IMR-90 (cell line): ENCODE measurements around the gene PDLIM5. TPM values are rescaled to one million over a fixed set of nuclear protein-coding genes. Genes with fewer than 3 reads are reported as not detected.

Source experiments
- ATAC-seq: fragments of 200-7000 bp; cut with Tn5 transposase; 2 replicates; pipeline ENCODE4 v1.9.1; 2020; ENCODE audit warnings: low read depth, mild to moderate bottlenecking, moderate library complexity
- BruUV-seq: library from RNA; stranded (reverse); fragments of 400-500 nt; replicated peaks from 2 replicates; lab custom pipeline; 2021; lab: Mats Ljungman, UMichigan
- CTCF ChIA-PET: fragments of 300-600 bp; formaldehyde crosslinking; extraction: SDS; loops from one replicate; lab custom pipeline; 2021; ENCODE audit warnings: antibody characterized with exemption; lab: Yijun Ruan, JAX
- POLR2A ChIA-PET: fragments of 300-600 bp; sonication (Branson Sonifier 250); formaldehyde crosslinking; loops from one replicate; lab custom pipeline; 2022; ENCODE audit warnings: antibody characterized with exemption; ENCODE audit not compliant: unreplicated experiment; lab: Charles Lee
- DNase-seq: peaks from one replicate; pipeline ENCODE4 v3.0.0; 2013
- H2AFZ ChIP-seq: replicated peaks from 2 replicates; pipeline ENCODE3; 2013; ENCODE audit warnings: low read length, mild to moderate bottlenecking; ENCODE audit not compliant: poor library complexity
- H2AK5ac ChIP-seq: 2 replicates; pipeline ENCODE4 v1.6.1; 2013; ENCODE audit warnings: low read depth, low read length, inconsistent platforms
- H2AK9ac ChIP-seq: replicated peaks from 2 replicates; pipeline ENCODE3; 2013; ENCODE audit warnings: mild to moderate bottlenecking, low read depth, low read length, moderate library complexity; ENCODE audit not compliant: poor library complexity
- H2BK120ac ChIP-seq: 2 replicates; pipeline ENCODE4 v1.6.1; 2013; ENCODE audit warnings: low read depth, low read length, inconsistent platforms
- H2BK15ac ChIP-seq: 3 replicates; pipeline ENCODE4 v1.6.1; 2013; ENCODE audit warnings: low read depth, low read length, inconsistent platforms
- H2BK20ac ChIP-seq: 2 replicates; pipeline ENCODE4 v1.6.1; 2013; ENCODE audit warnings: low read depth, mild to moderate bottlenecking, inconsistent platforms, low read length, moderate library complexity
- H2BK5ac ChIP-seq: 2 replicates; pipeline ENCODE4 v1.6.1; 2013; ENCODE audit warnings: mild to moderate bottlenecking, low read depth, low read length, inconsistent platforms; ENCODE audit not compliant: poor library complexity, severe bottlenecking
- H3K14ac ChIP-seq: replicated peaks from 2 replicates; pipeline ENCODE4 v1.6.1; 2013; ENCODE audit warnings: low read depth, low read length, inconsistent platforms
- H3K18ac ChIP-seq: 2 replicates; pipeline ENCODE4 v1.6.1; 2013; ENCODE audit warnings: low read depth, low read length, control low read depth
- H3K23ac ChIP-seq: 2 replicates; pipeline ENCODE4 v1.6.1; 2013; ENCODE audit warnings: low read depth, low read length, inconsistent platforms
- H3K27ac ChIP-seq: 2 replicates; pipeline ENCODE4 v1.5.1; 2013; ENCODE audit warnings: mild to moderate bottlenecking, control low read depth, low read length; ENCODE audit not compliant: insufficient read depth
- H3K27me3 ChIP-seq: 2 replicates; pipeline ENCODE4 v1.6.1; 2013; ENCODE audit warnings: low read length; ENCODE audit not compliant: control insufficient read depth, insufficient read depth
- H3K36me3 ChIP-seq: 2 replicates; pipeline ENCODE4 v1.6.1; 2013; ENCODE audit warnings: low read length, mixed read lengths; ENCODE audit not compliant: control insufficient read depth, insufficient read depth
- H3K4ac ChIP-seq: 2 replicates; pipeline ENCODE4 v1.6.1; 2013; ENCODE audit warnings: low read depth, low read length, inconsistent platforms
- H3K4me1 ChIP-seq: 2 replicates; pipeline ENCODE4 v1.6.1; 2013; ENCODE audit warnings: low read length, mixed read lengths; ENCODE audit not compliant: control insufficient read depth, insufficient read depth
- H3K4me2 ChIP-seq: 2 replicates; pipeline ENCODE4 v1.6.1; 2013; ENCODE audit warnings: low read depth, mild to moderate bottlenecking, control low read depth, low read length, moderate library complexity
- H3K4me3 ChIP-seq: 2 replicates; pipeline ENCODE4 v1.5.1; 2013; ENCODE audit warnings: low read depth, mild to moderate bottlenecking, control low read depth, low read length, moderate library complexity; ENCODE audit not compliant: insufficient read depth
- H3K56ac ChIP-seq: 2 replicates; pipeline ENCODE4 v1.6.1; 2013; ENCODE audit warnings: low read length, inconsistent platforms; ENCODE audit not compliant: insufficient read depth; ENCODE audit errors: extremely low read depth
- H3K79me1 ChIP-seq, 2 experiments: 2 replicates each; pipeline ENCODE4 v1.6.1; 2013; ENCODE audit warnings: low read length in 2 of 2, inconsistent platforms in 1 of 2, low read depth in 1 of 2
- H3K9ac ChIP-seq: 2 replicates; pipeline ENCODE4 v1.6.1; 2013; ENCODE audit warnings: low read depth, low read length, control low read depth
- H3K9me1 ChIP-seq: 2 replicates; pipeline ENCODE4 v1.6.1; 2013; ENCODE audit warnings: low read length, inconsistent platforms; ENCODE audit not compliant: insufficient read depth
- H3K9me3 ChIP-seq: 2 replicates; pipeline ENCODE4 v1.6.1; 2013; ENCODE audit warnings: low read length; ENCODE audit not compliant: control insufficient read depth, insufficient read depth
- H4K20me1 ChIP-seq: 2 replicates; pipeline ENCODE4 v1.6.1; 2013; ENCODE audit warnings: low read length, inconsistent platforms; ENCODE audit not compliant: insufficient read depth
- H4K5ac ChIP-seq: 2 replicates; pipeline ENCODE4 v1.6.1; 2013; ENCODE audit warnings: mild to moderate bottlenecking, low read depth, low read length, control low read depth
- H4K8ac ChIP-seq, 2 experiments: 2 replicates each; pipeline ENCODE4 v1.6.1; 2013; ENCODE audit warnings: low read depth in 2 of 2, low read length in 2 of 2, control low read depth in 1 of 2, inconsistent platforms in 1 of 2
- H4K91ac ChIP-seq: 2 replicates; pipeline ENCODE4 v1.6.1; 2013; ENCODE audit warnings: low read depth, low read length, inconsistent platforms; ENCODE audit not compliant: insufficient read depth
- BHLHE40 ChIP-seq: fragments of 150-350 bp; IDR thresholded peaks from 2 replicates; pipeline ENCODE4 v1.6.1; 2016; ENCODE audit warnings: mild to moderate bottlenecking, low read depth, low read length
- CEBPB ChIP-seq: IDR thresholded peaks from 2 replicates; pipeline ENCODE4 v1.6.1; 2012; ENCODE audit warnings: low read depth, low read length, improper control_type of control experiment
- CHD1 ChIP-seq: IDR thresholded peaks from 2 replicates; pipeline ENCODE4 v1.6.1; 2012; ENCODE audit warnings: low read depth, low read length, improper control_type of control experiment
- ELK1 ChIP-seq: fragments of 150-350 bp; IDR thresholded peaks from 2 replicates; pipeline ENCODE4 v1.6.1; 2016; ENCODE audit warnings: low read depth, mild to moderate bottlenecking, low read length, moderate library complexity, borderline replicate concordance
- FOS ChIP-seq: fragments of 150-350 bp; IDR thresholded peaks from 2 replicates; pipeline ENCODE4 v1.6.1; 2016; ENCODE audit warnings: low read depth, low read length
- MAFK ChIP-seq: IDR thresholded peaks from 2 replicates; pipeline ENCODE4 v1.6.1; 2012; ENCODE audit warnings: low read depth, low read length, improper control_type of control experiment
- MAZ ChIP-seq: IDR thresholded peaks from 2 replicates; pipeline ENCODE4 v1.6.1; 2012; ENCODE audit warnings: low read depth, mild to moderate bottlenecking, low read length, improper control_type of control experiment, moderate library complexity, borderline replicate concordance
- MXI1 ChIP-seq: IDR thresholded peaks from 2 replicates; pipeline ENCODE4 v1.6.1; 2012; ENCODE audit warnings: low read depth, mild to moderate bottlenecking, low read length, moderate library complexity, borderline replicate concordance
- NFE2L2 ChIP-seq: fragments of 150-350 bp; IDR thresholded peaks from 2 replicates; pipeline ENCODE4 v1.6.1; 2016; ENCODE audit warnings: low read depth, mild to moderate bottlenecking, low read length
- POLR2A ChIP-seq: IDR thresholded peaks from 2 replicates; pipeline ENCODE4 v1.6.1; 2012; ENCODE audit warnings: mild to moderate bottlenecking, low read depth, low read length
- RAD21 ChIP-seq: IDR thresholded peaks from 2 replicates; pipeline ENCODE4 v1.6.1; 2012; ENCODE audit warnings: low read length, improper control_type of control experiment
- RCOR1 ChIP-seq: IDR thresholded peaks from 2 replicates; pipeline ENCODE4 v1.6.1; 2012; ENCODE audit warnings: mild to moderate bottlenecking, low read length, improper control_type of control experiment; ENCODE audit not compliant: insufficient replicate concordance
- RFX5 ChIP-seq: IDR thresholded peaks from 2 replicates; pipeline ENCODE4 v1.8.0; 2012; ENCODE audit warnings: low read depth, mild to moderate bottlenecking, low read length, moderate library complexity
- SMC3 ChIP-seq: fragments of 150-350 bp; IDR thresholded peaks from 2 replicates; pipeline ENCODE4 v1.6.1; 2016; ENCODE audit warnings: low read depth, mild to moderate bottlenecking, antibody characterized with exemption, low read length, moderate library complexity
- WGBS, 2 experiments: methylation state at CpG; one replicate each; pipeline versions ENCODE4 v1.1.5 to v1.1.7; 2013; ENCODE audit warnings: missing lambda C conversion rate in 2 of 2; ENCODE audit not compliant: insufficient read length in 1 of 2; ENCODE audit errors: extremely low coverage in 2 of 2; 5-methylcytosine and 5-hydroxymethylcytosine counted together
- dilution Hi-C: fragments of 300-500 bp; cut with HindIII; formaldehyde crosslinking; loops from one replicate; pipeline ENCODE4 v1.14.3; 2018; ENCODE audit warnings: low sequenced_read_pairs; ENCODE audit not compliant: unreplicated experiment
- in situ Hi-C: fragments of 300-500 bp; cut with MboI; formaldehyde crosslinking; loops from 3 replicates; pipeline ENCODE4 v1.14.3; 2019; ENCODE audit warnings: low sequenced_read_pairs, inconsistent platforms, mixed read lengths
- intact Hi-C: fragments of 100-400 bp; cut with micrococcal nuclease; formaldehyde crosslinking; loops from 2 replicates; pipeline ENCODE4 v1.10.0; 2022
- polyA plus RNA-seq, 3 experiments: library from polyadenylated mRNA; depleted of rRNA; stranded (reverse); fragments of >200 nt; gene quantifications; 2 replicates each; pipeline ENCODE4 v1.2.3, GENCODE V29; 2012; ENCODE audit warnings: low replicate concordance in 1 of 3
- total RNA-seq: library from RNA; depleted of rRNA; stranded (reverse); fragments of >200 nt; gene quantifications from 2 replicates; pipeline ENCODE4 v1.2.3, GENCODE V29; 2012
- TF ChIP-seq, protein P1 (sequence below): fragments of 150-350 bp; IDR thresholded peaks from 2 replicates; pipeline ENCODE4 v1.6.1; 2017; ENCODE audit warnings: mild to moderate bottlenecking, antibody characterized with exemption, low read length, low read depth
- TF ChIP-seq, protein P2 (sequence below): conservative IDR thresholded peaks from 2 replicates; pipeline ENCODE4 v1.5.1; 2012; ENCODE audit warnings: mild to moderate bottlenecking, low read depth, low read length, improper control_type of control experiment

The PDLIM5 gene
- total and polyA plus RNA-seq, 2 of the 4 experiments (the other 2 are of a cell fraction): 96.5 to 188 TPM

DNA sequence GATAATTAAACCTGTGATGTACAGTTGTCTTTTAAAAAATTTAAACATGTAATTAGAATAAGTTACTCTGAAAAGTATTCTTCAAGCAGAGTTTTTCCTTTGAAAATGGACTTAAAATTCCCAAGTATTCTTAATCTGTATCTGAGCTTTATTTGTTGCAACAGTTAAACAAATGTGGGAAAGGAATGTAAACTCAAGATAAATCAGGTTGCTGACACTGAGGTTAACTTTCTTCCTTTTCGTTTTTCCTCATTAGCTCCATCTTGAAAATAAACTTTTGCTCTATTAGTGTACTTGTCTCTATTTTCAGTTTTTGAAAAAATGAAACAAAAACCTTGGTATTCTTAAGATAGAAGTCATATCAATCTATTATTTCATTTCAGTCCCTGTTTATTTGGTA is 161.5 kb downstream of the PDLIM5 start:
- Histone ChIP-seq H3K18ac (no peak overlapping the region), H3K79me1 (peaks cover 13 to 14% of the 10 kb centered on the region in 2 experiments), H2BK120ac (no peak overlapping the region), H3K14ac (no peak overlapping the region), H3K9me3 (no peaks in the 10 kb centered on the region), H4K8ac (no peak overlapping the region), H2BK20ac (no peak overlapping the region), H3K23ac (no peak overlapping the region), H3K27me3 (no peaks in the 10 kb centered on the region), H3K4ac (no peak overlapping the region), H3K56ac (no peak overlapping the region), H2AK9ac (no peak overlapping the region), H2AFZ (no peak overlapping the region), H4K20me1 (peaks cover 8% of the 10 kb centered on the region; the same call in 1 of the 2 replicates), H4K5ac (no peak overlapping the region), H3K4me3 (no peak overlapping the region), H2BK15ac (no peak overlapping the region), H3K9ac (no peak overlapping the region), H3K4me2 (no peak overlapping the region; the same call in none of the 2 replicates), H3K27ac (no peak overlapping the region), H3K36me3 (peaks cover 1% of the 10 kb centered on the region; the same call in 1 of the 2 replicates), H3K4me1 (peaks cover 2% of the 10 kb centered on the region), H2AK5ac (no peak overlapping the region), H4K91ac (no peak overlapping the region), H2BK5ac (no peak overlapping the region), H3K9me1 (peaks cover 10% of the 10 kb centered on the region)
- intact Hi-C loops: no loop called here
- dilution Hi-C loops: no loop called here
- POLR2A ChIA-PET: no interaction called here
- ATAC-seq (peak; percentile 42), DNase-seq (peak; percentile 14)
- no CpG with 5 or more reads among the region's 1 CpG for WGBS, 2 experiments
- CTCF ChIA-PET: interaction anchor here (1.4 kb wide), 1 partner anchor 206 kb away, joined by 3 read pairs; no protein-coding TSS in a partner anchor
- no TSS peak for BruUV-seq
- in situ Hi-C loops: no loop called here
- TF ChIP-seq CEBPB: no peak
- TF ChIP-seq MXI1: no peak
- TF ChIP-seq, protein P1, sequence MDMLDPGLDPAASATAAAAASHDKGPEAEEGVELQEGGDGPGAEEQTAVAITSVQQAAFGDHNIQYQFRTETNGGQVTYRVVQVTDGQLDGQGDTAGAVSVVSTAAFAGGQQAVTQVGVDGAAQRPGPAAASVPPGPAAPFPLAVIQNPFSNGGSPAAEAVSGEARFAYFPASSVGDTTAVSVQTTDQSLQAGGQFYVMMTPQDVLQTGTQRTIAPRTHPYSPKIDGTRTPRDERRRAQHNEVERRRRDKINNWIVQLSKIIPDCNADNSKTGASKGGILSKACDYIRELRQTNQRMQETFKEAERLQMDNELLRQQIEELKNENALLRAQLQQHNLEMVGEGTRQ: no peak
- no peak for TF ChIP-seq RAD21
- no peak for TF ChIP-seq BHLHE40
- TF ChIP-seq RFX5: no peak
- no peak for TF ChIP-seq FOS
- no peak for TF ChIP-seq MAFK
- TF ChIP-seq RCOR1: no peak
- TF ChIP-seq, protein P2, sequence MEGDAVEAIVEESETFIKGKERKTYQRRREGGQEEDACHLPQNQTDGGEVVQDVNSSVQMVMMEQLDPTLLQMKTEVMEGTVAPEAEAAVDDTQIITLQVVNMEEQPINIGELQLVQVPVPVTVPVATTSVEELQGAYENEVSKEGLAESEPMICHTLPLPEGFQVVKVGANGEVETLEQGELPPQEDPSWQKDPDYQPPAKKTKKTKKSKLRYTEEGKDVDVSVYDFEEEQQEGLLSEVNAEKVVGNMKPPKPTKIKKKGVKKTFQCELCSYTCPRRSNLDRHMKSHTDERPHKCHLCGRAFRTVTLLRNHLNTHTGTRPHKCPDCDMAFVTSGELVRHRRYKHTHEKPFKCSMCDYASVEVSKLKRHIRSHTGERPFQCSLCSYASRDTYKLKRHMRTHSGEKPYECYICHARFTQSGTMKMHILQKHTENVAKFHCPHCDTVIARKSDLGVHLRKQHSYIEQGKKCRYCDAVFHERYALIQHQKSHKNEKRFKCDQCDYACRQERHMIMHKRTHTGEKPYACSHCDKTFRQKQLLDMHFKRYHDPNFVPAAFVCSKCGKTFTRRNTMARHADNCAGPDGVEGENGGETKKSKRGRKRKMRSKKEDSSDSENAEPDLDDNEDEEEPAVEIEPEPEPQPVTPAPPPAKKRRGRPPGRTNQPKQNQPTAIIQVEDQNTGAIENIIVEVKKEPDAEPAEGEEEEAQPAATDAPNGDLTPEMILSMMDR: no peak
- no peak for TF ChIP-seq CHD1
- no peak for TF ChIP-seq POLR2A
- TF ChIP-seq NFE2L2: no peak
- TF ChIP-seq MAZ: no peak
- TF ChIP-seq SMC3: no peak
- no peak for TF ChIP-seq ELK1
